Measurements from ENCODE around the gene PTTG2. TPM values are rescaled to one million over a fixed set of nuclear protein-coding genes. Genes with fewer than 3 reads are reported as not detected.

Gene PTTG2
- total and polyA plus RNA-seq, 2 experiments from 2014 or later, result 1.1 TPM; not detected in 1

DNA sequence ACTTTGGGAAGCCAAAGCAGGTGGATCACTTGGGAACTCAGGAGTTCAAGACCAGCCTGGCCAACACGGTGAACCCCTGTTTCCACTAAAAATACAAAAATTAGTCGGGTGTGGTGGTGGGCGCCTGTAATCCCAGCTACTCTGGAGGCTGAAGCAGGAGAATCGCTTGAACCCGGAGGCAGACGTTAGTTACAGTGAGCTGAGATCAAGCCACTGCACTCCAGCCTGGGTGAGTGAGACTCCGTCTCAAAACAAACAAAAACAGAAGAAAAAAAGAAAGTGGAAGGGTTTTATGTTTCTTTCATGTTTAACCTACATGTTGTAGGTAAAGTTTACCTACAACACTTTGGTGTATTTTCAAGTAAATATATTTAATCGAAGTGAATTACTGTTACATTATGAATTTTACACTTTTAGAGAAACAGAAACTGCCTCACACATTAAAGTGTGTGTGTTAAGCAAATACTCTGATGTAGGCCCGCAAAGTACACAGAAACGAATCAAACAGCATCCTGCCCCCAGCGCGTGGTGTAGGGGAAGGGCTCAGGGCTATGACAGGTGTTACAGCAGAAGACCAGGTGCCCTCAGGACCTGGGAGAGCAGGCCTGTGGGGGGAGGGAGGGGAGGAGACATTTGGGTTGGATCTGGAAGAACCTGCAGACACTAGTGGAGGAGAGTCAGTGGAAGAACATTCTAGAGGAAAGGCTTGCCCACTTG, 39.0 kb downstream of the PTTG2 start:
- Histone ChIP-seq H2AFZ (no peak overlapping the region), H3K9me2 (ENCODE audit: insufficient read depth) (no peaks in the 10 kb centered on the region), H3K79me2 (replicated peaks; ENCODE audit: insufficient read depth) (peaks cover 66% of the 10 kb centered on the region), H4K20me1 (replicated peaks; ENCODE audit: insufficient read depth) (no peaks in the 10 kb centered on the region), H3K36me3 (ENCODE audit: insufficient read depth) (no peaks in the 10 kb centered on the region), H3K27me3 (ENCODE audit: insufficient read depth) (no peaks in the 10 kb centered on the region), H3K4me3 (no peak overlapping the region), H3K4me2 (no peak overlapping the region), H3K4me1 (ENCODE audit: insufficient read depth) (peaks cover 37% of the 10 kb centered on the region), H3K27ac (ENCODE audit: low read depth) (no peak overlapping the region), H3F3A (replicated peaks; ENCODE audit: low read depth) (no peaks in the 10 kb centered on the region)
- TF ChIP-seq ZNF114 (CRISPR knock-in tag; IDR thresholded peaks at IDR 0.05), result no peak
- no peak for TF ChIP-seq CREB1 (CRISPR knock-in tag; IDR thresholded peaks at IDR 0.05; ENCODE audit: low read depth)
- no peak for TF ChIP-seq JUNB (IDR thresholded peaks at IDR 0.05; ENCODE audit: unreplicated experiment)
- TF ChIP-seq, protein P1, sequence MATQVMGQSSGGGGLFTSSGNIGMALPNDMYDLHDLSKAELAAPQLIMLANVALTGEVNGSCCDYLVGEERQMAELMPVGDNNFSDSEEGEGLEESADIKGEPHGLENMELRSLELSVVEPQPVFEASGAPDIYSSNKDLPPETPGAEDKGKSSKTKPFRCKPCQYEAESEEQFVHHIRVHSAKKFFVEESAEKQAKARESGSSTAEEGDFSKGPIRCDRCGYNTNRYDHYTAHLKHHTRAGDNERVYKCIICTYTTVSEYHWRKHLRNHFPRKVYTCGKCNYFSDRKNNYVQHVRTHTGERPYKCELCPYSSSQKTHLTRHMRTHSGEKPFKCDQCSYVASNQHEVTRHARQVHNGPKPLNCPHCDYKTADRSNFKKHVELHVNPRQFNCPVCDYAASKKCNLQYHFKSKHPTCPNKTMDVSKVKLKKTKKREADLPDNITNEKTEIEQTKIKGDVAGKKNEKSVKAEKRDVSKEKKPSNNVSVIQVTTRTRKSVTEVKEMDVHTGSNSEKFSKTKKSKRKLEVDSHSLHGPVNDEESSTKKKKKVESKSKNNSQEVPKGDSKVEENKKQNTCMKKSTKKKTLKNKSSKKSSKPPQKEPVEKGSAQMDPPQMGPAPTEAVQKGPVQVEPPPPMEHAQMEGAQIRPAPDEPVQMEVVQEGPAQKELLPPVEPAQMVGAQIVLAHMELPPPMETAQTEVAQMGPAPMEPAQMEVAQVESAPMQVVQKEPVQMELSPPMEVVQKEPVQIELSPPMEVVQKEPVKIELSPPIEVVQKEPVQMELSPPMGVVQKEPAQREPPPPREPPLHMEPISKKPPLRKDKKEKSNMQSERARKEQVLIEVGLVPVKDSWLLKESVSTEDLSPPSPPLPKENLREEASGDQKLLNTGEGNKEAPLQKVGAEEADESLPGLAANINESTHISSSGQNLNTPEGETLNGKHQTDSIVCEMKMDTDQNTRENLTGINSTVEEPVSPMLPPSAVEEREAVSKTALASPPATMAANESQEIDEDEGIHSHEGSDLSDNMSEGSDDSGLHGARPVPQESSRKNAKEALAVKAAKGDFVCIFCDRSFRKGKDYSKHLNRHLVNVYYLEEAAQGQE (IDR thresholded peaks at IDR 0.05; ENCODE audit: unreplicated experiment), result peak; percentile 22
- 0 out of 2 replicates have a peak, but pooled peaks have one; percentile 36 for TF ChIP-seq ZNF462 (CRISPR knock-in tag; IDR thresholded peaks at IDR 0.05)
- Mint-ChIP-seq H3K36me3 (ENCODE audit: low read depth) (no peaks in the 10 kb centered on the region), H3K9me3 (no peaks in the 10 kb centered on the region), H3K27ac (peak overlapping the region; percentile 79), H3K4me3 (no peak overlapping the region), H3K4me1 (peaks cover 64% of the 10 kb centered on the region), H3K27me3 (ENCODE audit: insufficient read depth, low read depth, poor library complexity) (peaks cover 6% of the 10 kb centered on the region)
- DNase-seq (ENCODE audit: low spot score) (no peak), ATAC-seq (peak; percentile 9; the same call in 1 of the 3 replicates)
